Measurements from ENCODE around the gene MEIS3.

Gene MEIS3

DNA sequence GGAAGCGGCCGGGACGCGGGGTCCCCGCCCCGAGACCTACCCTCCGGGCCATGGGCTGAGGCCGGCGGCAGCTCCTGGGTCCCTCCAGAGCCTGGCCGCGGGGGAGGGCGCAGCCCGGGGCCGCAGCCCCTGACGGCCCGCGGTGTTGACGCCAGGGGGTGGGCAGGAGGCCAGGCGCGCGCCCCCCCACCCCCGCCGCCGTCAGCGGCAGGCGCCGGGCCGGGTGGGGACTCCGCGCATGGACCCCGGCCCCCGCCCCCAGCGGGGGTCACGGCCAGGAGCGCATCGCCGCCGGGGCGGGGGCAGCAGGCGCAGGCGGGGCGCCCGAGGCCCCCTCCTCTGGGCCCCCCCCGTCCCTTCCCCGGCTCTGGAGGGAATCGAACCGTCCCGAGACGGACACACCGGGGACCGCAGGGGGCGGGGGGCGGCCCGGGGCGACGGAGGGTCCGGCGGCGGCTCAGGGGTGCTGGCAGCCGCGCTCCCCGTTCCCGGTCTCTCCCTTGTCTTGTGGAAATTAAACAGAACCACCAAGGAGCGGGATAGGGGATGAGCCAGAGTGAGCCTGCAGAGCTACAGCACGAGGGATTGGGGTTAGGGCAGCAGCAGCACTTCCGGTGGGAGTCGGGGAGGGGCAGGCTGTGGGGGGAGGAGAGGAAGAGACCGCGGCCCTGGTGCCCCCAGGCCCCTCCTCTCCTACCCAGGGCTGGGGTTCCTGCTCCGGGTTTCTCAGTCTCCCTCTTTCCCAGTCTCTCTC, at the start of gene MEIS3:
TSS of gene MEIS3 (minus strand) at position 498 of the 754 bp plus-strand sequence. CDS start at position 52, 446 bp downstream.
- DNase-seq (ENCODE audit: low spot score): peak; percentile 32

DNA sequence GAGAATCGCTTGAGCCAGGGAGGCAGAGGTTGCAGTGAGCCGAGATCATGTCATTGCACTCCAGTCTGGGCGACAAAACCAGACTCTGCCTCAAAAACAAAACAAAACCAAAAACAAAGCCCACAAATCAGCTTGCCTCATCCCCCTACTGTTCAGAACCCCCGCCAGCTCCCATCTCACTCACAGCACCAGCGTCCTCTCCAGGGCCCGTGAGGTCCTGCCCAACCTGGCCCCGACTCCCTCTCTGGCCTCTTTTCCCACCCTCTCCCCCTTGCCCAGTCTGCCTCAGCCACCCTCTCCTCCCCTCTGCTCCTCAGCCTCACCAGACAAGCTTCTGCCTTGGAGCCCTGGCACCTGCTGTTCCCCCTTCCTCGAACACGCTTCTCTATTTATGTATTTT, 48.6 kb upstream of the MEIS3 start:
- no peak for DNase-seq (ENCODE audit: low spot score)

DNA sequence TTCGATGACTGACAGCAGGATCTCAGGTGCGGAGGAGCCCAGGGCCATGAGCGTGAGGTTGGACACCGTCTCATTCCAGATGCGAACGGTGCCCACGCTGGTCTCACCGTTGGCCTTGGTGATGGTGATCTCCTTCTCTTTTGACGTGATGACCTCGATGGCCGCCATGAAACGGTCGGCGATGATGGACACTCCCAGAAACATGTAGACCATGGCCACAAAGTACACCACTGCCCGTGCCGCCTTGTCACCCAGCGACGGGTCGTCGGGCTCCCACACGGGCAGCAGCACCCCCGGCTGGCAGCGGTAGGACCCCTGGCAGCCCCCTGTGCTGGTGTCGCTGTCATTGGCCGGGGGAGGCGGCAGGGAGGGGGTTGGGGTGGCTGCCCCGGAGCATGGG, 46.6 kb upstream of the MEIS3 start:
- no peak for DNase-seq (ENCODE audit: low spot score)

DNA sequence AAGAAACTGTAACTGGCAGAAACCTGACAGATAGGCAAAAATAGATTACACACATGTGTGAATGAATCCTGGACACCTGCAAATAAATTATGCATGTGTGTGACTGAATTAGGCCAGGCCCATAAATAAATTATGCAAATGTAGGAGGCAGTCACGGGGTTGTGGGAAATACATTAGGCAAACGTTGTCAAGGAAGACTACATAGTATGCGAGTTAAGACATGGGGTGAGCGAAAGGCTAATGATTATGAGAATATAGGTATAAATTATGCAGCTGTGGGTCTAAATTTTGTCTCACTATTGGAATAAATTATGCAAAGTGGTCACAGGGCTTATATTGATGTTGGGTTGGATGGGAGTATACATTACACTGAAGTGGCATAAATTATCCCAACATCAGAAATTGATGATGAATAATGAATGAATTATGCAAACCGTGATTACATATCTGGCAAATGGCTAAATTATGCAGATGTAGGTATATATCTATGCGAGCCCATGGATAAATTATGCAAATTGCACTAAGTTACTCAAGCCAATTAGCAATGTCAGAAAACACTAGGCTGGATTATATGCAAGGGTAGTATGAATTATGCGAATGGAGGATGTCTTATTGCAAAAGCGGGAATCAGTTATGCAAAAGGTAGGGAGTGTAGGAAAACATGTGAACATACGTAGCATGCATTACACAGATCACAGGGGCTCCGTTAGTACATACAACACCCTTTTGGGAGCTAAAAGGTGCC, 45.5 kb upstream of the MEIS3 start:
- no peak for DNase-seq (ENCODE audit: low spot score)

DNA sequence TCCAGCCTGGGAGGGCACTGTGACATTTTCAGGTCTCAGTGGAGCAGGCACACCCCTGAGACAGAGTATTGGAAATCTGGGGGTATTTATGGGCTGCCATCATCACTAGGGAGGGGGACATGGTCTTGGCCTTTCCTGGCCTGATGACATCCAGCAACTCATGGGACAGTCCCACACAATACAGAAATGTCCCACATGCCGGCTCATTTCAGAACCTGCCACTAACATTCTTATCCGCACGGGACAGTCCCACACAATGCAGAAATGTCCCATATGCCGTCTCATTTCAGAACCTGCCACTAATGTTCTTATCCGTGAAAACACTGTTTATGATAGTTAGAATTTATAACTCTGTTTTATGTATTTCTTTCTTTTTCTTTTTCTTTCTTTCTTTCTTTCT, 42.5 kb upstream of the MEIS3 start:
- no peak for DNase-seq (ENCODE audit: low spot score)

DNA sequence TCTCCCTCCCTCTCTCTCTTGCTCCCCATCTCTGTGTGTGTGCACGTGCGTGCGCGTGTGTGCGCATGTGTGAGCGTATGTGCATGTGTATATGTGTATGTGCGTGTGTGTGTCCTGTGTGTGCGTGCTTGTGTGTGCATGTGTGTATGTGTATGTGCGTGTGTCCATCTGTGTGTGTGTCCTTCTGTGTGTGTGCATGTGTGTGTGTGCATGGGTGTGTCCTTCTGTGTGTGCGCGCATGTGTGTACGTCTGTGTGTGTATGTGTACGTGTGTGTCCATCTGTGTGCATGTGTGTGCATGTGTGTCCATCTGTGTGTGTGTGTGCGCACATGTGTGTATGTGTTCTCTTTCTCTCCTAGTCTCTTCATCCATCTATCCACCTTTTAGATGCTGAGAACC, 40.1 kb upstream of the MEIS3 start:
- no peak for DNase-seq (ENCODE audit: low spot score)

DNA sequence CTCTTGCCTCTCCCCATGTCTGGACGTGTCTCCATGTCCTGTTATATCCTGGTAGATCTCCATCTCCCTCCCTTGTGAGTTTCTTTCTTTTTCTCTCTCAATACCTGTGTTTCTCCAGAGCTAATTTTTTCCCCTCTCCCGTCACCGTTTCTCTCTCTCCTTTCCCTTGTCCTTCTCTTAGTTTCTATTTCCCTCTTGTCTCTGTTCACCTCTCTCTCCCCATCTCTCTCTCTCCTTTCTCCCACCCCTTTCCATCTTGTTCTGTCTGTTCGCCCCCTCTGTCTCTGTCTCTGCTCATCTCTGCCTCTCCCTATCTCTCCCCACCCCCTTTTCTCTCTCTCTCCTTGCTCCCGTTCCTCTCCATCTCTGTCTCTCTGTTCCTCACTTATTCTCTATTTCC, 39.3 kb upstream of the MEIS3 start:
- DNase-seq (ENCODE audit: low spot score): no peak

DNA sequence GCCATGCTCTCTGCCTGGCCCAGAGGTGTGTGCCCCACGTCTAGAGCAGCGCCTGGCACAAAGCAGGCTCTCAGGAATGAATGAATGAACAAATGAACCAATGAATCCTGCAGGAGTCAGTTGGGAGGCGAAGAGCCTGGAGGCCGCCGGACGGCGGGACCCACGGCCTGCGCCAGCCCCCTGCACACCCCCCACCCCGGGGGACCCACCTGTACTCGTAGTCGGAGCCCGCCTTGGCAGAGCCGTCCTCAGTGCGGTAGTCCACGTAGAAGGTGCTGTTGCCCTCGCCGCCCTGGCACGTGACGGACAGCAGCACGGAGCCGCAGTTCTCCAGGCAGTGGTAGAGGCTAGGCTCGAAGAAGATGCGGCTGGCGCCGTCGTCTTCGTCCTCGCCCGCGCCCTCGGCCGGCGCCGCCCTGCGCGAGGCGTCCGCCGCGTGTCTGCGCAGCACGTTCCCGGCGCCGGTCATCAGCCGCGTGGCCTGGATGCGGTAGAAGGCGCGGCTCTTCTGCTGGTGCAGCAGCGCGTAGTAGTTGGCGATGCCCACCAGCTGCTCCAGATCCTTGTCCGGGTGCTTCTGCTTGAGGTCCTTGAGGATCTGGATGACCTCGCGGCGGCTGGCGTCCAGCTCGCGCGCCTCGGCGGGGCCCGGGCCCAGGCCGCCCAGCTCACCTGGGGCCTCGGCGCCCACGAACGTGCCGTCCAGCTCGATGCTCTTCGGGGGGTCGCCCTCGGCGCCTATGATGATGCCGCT, 37.6 kb upstream of the MEIS3 start:
- no peak for DNase-seq (ENCODE audit: low spot score)

DNA sequence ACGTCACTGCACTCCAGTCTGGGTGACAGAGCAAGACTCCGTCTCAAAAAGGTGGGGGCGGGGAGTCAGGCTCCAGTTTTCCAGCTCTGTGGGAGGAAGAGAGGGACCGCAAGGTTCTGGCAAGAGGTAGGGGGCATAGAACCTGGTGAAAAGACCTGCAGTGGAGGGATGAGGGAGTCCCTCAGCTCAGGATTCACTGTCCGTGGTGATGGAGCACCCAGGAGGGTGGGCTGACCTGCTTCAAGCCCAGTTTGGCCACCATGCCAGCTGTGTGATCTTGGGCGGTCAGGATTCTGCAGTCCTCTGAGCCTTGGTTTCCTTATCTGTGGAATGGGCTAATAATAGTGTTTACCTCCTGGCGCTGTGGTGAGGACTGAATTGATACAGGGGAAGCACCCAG, 31.2 kb upstream of the MEIS3 start:
- no peak for DNase-seq (ENCODE audit: low spot score)

DNA sequence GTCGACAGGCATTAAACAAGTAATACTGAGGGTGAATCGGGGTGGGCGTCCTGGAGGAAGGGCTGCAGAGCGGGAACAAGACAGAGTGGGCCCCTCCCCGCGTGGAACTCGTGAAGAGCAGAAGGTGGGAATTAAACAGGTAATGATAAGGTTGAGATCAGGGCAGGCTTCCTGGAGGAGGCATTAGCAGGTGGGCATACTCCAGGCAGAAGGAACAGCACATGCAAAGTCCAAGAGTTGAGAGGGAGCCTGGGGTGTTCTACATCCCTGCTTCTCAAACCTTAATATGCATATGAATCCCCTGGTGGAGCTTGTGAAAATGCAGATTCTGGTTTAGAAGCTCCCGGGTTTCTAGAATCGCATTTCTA, 29.0 kb upstream of the MEIS3 start:
- no peak for DNase-seq (ENCODE audit: low spot score)

DNA sequence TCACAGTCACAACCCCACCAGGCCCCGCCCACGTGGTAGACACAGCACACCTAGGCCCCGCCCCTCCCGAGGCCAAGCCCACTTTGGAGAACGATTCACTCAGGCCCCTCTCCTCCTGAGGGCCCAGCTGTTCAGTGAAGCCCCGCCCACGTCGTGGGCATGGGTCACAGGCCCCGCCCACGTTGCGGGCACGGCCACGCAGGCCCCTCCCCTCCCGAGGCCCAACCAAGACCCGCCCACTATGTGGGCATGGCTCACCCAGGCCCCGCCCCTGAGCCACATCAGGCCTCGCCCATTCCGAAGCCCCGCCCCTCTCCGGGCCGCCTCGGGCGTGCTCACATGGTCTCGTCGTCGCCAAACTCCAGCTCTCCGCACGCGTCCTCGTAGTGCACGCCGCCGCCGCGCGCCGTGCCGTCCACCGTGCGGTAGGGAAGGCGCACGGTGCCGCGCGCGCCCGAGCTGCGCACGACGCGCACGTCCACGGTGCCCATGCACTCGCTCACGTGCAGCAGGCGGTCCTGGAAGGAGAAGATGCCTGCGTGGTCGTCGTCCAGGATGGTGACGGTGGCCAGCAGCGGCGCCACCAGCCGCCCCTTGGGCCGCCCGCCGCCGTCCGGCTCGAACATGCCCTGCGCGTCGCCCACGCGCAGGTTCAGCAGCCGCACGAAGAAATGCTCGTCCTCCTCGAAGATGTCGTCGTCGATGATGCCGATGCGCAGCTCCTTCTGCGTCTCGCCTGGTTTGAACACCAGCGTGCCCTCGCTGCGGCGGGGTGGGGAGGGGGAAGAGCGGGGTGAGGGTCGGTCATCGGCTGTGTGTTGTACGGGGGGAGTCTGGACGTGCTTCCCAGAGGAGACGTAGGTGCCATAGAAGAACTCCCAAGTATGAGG, 28.4 kb upstream of the MEIS3 start:
- peak; percentile 75 for DNase-seq (ENCODE audit: low spot score)

DNA sequence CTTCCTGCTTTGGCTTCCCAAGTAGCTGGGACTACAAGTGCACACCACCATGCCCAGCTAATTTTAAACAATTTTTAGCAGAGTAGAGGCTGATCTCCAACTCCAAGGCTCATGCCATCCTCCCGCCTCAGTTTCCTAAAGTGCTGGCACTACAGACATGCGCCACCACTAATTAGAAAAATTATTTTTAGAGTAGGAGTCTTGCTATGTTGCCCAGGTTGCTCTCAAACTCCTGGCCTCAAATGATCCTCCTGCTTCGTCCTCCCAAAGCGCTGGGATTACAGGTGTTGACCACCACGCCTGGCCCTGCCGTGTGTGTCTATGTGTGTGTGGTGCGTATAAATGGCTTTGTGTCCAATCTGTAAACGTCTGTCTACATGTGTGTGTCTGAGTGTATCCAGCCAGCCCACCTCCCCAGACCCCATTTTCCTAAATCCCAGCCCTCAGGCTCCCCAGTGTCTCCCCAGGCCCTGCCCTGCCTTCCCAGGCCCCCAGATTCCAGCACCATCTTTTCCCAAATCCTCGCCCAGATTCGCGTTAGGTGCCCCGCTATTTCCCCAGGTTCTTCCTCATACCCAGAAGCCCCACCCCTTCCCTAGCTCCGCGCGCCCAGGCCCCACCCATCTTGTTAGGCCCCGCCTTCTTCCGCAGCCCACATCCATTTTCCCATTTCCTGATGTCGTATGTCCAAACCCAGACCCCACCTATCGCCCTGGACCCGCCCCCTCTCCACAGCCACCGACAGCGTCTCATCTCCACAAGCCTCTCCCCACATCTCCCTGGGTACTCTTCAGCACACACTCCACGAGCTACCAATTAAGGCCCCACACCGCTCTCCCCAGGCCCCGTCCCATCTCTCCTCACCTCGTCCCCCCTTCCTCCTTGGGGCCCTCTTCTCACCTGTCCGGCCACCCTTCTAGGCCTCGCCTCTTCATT, 27.5 kb upstream of the MEIS3 start:
- peak; percentile 73 for DNase-seq (ENCODE audit: low spot score)

DNA sequence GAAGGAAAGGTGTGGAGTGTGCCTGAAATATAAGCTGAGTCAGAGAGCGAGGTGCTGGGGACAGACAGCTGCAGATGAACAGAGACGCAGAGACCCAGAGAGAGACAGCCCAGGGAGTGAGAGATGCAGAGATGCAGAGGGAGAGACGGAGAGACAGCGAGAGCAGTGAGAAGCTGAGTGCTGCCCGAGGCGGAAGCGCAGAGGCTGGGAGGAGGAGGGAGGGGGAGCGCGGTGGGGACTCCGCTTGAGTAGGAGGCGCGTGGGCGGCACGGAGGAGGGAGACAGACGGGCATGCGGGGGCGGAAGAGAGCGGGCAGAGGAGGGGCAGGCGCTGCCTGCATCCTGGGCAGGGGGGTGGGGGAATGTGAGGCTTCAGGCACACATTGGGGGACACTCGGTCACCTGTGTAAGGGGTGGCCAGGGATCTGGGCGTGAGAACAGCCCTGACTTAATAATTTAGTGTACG, 26.6 kb upstream of the MEIS3 start:
- DNase-seq (ENCODE audit: low spot score): peak; percentile 86

DNA sequence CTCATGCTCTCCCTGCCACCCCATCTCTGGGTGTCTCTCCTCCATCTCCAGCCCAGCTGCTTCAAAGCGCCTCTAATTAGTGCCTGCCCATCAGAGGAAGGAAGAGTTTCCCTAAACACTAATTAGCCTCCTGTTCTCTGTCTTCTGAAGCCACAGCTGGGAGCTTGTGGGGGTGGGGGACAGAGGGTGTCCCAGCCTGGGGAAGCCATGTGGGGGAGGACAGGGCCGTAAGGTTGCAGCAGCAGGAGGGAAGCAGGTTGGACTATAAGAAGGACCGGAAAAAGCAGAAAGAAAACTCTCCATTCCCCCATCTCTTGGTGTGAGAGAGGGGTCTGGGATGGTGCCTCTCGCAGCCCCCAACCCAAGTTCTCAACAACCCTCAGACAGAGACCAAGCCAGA, 26.2 kb upstream of the MEIS3 start:
- DNase-seq (ENCODE audit: low spot score): no peak

DNA sequence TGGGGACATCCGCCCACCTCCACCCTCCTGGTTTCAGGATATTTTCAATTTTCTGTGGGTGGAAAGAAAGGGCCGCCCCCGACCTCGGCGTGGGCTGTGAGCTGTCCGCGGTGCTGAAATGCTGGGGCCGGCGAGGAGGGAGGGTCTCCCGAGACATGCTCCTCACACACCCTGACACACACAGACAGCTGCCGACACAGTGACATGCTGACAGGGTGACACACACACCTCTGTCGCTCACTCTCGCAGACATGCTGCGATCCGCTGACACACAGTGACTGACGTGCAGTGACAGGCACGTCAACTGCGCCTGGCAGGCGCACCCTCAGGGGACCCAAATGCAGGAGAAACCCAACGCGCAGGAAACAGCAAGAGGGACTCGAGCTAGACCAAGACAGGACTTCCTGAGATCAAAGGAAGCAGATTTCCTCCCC, 25.1 kb upstream of the MEIS3 start:
- DNase-seq (ENCODE audit: low spot score): no peak

DNA sequence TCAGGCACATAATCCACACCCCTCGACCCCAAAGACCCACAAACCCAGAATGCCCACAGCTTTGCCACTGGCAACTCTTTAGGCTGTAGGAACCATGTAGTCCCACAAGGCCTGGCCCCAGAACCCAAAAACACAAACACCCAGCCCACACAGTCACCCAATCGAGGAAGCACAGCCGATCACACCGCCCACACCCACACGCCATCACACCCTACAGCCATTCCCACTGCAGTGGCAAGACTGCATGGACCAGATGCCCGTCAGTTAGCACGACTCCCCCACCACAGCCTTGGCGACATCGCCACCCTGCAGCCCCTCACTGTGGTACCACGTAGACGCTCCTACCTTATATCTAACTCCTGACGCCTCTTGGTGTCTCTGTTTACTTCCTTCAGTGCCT, 24.0 kb upstream of the MEIS3 start:
- no peak for DNase-seq (ENCODE audit: low spot score)

DNA sequence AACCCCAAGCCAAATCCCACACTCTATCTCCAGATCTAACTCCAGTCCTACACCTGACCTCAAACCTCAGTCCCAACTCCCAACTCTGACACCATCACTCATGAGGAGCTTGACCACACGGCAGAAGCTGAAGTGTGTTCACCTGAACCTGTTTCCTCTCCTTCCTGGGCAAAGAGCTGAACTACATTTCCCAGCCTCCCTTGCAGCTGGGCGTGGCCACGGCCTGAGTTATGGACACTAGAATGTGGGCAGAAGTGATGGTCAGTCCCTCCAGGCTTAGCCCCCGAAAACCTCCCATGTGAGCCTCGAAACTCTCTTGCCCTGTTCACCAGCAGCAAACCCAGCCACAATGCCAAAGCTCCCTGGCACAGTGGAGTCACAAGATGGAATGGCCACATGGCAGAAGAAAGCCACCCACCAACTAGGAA, 19.5 kb upstream of the MEIS3 start:
- no peak for DNase-seq (ENCODE audit: low spot score)

DNA sequence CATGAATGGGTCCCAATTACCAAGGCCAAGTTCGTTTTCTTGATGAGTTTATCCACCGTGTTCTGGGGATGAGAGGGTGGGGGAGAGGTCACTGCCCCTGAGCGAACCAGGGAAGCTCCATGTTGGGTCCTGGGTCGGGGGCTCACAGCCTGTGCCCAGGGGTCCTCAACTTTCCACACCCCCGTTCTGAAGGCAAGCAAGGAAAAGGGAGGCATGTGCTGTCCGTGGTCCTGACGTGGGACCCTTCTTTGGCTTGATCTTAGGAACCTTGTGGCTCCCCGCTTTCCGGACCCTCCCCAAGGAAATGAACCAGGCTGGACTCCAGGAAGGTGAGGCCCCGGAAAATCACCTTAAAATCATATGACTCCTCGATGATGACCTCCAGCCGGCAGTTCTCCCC, 18.2 kb upstream of the MEIS3 start:
- DNase-seq (ENCODE audit: low spot score): no peak

DNA sequence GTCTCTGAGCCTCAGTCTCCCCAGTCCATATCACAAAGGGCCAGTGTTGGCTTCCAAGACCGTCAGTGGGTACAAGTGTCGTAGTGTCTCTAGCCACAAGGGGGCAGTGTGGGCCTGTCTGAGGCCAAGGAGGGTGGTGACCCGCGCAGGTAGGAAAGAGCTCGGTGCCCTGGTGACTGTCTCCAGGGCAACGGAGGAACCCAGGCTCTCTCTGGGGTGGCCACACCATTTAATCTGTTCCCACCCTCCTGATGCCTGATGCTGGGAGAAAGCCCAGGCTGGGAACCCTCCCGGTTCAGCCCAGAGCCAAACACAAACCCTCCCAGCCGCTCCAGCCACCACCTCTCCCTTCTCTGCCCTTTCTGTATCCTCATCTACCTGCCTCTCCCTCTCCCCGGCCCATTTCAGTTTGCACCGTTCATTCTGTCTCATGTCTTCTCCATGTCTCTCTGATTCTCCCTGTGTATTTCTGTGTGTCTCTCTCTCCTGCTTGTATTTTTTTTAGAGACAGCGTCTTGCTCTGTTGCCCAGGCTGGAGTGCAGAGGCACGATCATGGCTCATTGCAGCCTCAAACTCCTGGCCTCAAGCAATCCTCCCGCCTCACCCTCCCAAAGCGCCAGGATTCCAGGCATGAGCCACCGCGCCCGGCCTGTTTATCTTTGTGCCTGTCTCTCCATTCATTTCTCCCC, 17.5 kb upstream of the MEIS3 start:
- DNase-seq (ENCODE audit: low spot score): peak; percentile 93

DNA sequence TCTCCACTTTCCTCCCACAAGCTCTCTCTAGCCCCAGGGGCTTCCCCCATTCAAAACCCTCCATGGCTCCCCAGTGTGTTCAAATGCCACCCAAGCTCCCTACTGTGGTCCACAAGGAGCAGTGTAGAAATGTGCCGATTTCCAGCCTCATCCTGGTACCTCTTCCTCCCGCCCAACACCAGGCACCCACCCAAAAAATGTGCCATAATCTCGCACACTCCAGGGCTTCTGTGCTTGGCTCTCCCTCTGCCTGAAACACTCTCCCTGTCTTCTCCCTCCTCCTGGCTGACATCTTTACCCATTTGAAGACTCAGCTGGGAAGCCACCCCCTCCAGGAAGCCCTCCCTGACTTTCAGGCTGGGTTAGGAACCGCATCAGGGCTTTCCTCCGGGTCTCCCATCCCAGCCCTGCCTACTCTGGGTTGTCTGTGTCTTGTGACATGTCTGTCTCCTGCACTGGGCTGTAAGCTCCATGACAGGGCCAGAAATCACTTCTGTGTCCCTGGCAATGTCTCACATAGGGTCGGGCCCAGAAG, 16.6 kb upstream of the MEIS3 start:
- no peak for DNase-seq (ENCODE audit: low spot score)
